ENCODE data around the gene LNPEP.

- TF ChIP-seq CTCF (conservative IDR thresholded peaks at IDR 0.05; ENCODE audit: low read length) (no peak), EZH2phosphoT487 (IDR thresholded peaks at IDR 0.05; ENCODE audit: borderline replicate concordance, low read depth, low read length) (no peak)
Measured at GRCh38 chr5:96963267-96963666, 27.4 kb downstream of the LNPEP start.

Data from OCI-LY7 (cell line).